GM18519 (cell line): ENCODE measurements around the gene SYNM.

Experiments
- ATAC-seq: cut with Tn5 transposase; IDR thresholded peaks from one replicate; pipeline ENCODE4 v1.9.1; 2021; ENCODE audit warnings: mild to moderate bottlenecking, moderate library complexity; ENCODE audit not compliant: unreplicated experiment, low FRiP score

The SYNM gene

DNA sequence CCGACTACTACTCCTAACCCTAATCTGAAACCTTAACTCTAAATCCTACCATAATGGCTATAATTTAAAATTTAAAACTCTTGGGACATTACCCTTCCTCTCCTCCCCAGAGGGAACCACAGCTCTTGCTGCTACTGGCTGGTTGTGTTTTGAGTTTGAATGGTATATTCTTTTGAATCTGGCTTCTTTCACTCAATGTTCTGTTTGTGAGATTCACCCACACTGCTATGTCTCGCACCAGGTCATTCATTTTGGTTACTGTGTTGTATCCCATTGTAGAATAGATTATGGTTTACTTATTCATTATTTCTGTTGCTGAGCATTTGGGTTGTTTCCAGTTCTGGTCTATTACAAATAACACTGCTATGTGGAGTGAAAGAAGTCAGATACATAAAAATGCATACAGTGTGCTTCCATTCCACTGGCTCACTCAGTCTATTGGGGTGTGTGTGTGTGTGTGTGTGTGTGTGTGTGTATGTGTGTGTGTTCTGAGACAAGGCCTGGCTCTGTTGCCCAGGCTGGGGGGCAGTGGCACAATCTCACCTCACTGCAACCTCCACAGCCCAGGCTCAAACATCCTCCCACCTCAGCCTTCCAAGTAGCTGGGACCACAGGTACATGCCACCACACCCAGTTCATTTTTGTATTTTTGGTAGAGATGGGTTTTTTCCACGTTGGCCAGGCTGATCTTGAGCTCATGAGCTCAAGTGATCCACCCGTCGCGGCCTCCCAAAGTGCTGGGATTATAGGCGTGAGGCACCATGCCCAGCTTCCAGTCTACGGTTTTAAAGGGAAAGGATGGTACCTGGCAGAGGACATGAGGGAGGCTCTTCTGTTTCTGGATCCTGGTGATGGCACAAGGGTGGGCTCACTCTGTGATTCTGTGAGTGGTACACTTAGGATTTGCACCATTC, 19.2 kb upstream of the SYNM start:
- ATAC-seq, result no peak

DNA sequence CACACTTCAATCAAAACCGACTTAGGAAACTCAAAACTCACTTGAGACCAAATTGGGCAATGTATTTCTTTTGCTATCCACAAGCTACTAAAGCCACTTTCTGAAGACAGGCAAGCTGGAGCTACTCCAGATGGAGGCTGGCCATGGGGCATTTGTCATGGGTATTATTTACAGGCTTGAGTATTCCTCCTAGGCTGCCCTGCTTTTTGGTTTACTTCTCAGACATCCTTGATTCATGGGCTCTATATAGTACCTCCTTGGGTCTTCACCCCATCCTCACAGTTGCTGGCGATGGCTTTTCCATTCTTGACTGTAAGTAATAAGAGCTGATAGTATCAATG, 18.6 kb upstream of the SYNM start:
- no peak for ATAC-seq

DNA sequence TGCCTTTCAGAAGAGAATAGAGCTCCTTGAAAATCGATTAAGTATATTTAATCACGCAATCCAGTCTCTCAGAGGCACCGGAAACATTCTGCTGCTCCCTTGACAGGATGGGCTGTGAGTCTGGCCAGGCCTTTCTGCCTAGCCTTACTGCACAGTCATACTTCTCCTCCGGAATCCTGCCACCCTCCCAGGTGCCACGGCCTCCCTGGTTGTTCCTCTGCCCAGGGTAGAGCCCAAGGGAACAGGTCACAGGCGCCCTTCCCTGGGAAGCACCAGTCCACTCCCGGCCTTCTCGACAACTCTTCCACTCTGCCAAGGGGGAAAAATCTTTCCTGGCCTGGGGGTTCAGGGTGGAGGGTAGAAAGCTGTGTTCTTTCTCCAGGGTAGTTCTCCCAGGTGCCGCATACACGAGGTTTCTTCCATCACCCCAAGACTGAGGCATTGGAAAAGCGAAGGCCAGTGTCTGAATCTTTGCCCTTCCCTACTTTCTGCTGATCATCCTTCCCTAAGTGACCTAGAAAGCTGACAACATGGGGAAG, 17.4 kb upstream of the SYNM start:
- no peak for ATAC-seq

DNA sequence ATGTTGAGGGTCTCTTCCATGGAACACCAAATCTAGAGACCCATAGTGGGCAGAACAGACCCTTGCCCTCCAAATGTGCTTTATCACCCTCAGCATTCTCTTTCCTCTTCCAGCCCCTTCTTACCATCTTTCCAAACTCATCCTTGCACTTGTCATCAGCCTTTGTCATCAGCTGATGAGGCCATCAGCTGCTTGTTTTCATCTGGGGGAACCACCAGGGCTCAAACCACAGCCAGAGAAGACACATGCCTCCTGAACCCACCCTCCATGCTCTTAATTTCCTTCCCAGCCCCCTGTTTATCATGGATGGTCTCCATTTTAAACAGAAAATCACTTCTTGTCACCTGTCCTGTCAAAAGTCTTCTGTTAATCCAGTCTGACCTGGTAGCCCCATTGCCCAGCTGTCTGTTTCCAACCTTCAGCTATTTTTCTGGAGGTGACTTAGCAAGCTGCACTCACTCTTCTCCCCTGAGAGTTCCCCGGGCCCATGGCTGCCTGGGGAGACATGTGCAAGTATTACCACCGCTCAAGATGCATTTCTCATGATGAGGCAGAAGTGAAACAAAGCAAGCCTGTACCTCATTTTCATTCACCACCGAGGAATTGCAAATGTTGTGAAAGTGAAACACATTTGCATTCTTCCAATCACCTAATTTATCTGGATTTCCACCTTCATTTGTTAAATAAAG, 14.7 kb upstream of the SYNM start:
- ATAC-seq, result peak; percentile 98

DNA sequence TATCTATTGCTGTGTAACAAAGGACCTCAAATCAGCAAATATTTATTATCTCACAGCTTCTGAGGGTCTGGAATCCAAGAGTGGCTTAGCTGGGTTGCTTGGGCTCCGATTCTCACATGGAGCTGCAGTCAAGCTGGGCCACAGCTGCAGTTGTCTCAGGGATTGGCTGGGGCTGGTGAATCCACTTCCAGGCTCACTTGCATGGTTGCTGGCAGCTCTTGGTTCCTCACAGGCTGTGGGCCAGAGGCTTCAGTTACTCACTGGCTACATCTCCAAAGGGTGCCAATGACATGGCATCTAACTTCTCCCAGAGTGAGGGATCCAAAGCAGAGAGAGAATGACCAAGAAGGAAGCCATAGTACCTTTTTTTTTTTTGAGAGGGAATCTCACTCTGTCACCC, 13.9 kb upstream of the SYNM start:
- no peak for ATAC-seq

DNA sequence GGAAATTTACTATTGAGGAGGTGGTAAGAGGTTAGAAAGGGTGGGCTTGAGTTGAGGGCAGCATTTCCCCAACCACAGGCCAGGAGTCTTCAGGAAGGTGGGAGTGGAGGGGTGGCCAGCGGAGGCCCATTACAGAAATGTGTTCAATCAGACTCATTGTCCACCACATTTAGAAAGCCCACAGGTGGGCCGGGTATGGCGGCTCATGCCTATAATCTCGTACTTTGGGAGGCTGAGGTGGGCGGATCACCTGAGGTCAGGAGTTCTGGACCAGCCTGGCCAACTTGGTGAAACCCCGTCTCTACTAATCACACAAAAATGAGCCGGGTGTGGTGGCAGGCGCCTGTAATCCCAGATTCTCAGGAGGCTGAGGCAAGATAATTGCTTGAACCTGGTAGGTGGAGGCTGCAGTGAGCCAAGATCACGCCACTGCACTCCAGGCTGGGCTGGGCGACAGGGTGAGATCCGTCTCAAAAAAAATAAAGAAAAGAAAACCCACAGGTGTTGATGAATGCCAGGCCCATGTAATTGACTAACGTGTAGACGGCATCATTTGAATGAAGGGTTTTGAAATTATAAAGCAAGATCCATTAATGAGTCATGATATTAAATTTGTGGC, 12.2 kb upstream of the SYNM start:
- no peak for ATAC-seq

DNA sequence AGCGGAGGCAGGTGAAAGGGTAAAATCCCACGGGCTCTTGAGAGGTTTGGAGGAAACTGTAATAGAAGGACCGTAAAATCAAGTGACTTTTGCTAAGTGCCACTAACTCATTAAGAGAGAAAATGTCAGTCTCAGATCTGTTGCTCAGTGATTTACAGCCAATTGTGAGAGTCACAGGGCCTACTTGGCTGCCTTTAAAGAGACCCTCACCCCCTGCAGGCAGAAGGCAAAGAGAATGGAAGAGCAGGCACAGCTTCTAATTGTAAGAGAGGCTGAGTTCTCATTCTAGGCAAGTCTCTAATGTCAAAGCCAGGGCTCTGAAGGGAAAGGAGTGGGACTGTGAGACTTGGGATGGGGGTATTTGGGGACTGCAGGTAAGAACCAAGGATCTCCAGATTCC, 9.3 kb upstream of the SYNM start:
- ATAC-seq, result no peak

DNA sequence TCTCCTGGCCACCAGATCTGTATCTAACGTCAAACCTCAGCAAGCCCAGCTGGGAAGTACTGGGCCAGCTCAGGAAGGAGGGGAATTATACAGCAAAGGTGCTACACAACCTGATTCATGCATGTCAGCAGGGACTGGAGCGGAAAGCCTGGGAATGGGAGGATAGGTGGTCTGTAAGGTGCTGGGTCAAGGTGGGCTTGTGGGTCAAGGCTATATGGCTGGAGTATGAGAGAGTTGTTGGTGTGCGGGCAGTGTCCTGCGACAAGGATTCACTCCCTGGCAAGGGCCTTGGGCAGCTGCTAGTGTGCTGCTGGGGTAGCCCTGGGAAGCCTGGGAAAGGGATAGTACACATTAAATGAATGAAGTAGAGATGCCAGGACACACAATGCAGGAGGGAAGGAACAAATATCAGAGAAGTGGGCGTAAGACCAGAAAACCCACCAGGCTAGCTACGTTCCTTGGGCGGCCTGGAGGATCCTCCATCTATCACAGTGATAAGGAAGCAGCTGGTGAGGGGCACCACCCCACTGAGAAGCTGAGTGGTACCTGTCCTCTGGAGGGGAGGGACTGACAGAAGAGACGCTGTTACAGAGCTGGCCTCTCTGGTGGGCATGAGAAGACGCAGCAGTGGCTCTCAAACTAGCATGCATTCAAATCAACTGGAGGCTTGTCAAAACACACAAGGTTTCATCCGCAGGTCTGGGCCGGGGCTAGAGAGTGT, 8.5 kb upstream of the SYNM start:
- no peak for ATAC-seq

DNA sequence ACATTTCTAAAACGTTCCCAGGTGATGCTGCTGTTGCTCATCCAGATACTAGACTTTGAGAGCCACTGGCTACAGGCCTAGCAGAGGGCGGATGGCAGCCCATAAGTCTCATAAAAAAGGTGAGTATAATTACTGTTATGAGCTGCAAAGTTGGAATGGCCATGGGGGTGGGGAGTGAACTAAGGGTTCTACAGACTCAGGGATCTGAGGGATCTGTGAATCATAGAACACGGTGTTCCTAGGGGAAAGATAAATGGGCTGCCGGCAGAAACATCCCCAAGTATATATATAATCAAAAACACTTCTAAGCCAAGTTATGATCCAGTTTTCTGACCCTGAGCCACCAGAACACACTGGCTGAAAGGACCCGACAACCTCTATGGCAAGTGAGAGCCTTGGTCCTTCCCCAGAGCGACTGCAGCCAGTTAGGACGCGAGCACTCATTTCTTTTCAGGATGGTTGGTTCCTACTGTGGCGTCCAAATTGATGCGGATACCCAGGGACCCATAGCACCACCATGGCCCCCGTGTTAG, 7.9 kb upstream of the SYNM start:
- ATAC-seq, result no peak

DNA sequence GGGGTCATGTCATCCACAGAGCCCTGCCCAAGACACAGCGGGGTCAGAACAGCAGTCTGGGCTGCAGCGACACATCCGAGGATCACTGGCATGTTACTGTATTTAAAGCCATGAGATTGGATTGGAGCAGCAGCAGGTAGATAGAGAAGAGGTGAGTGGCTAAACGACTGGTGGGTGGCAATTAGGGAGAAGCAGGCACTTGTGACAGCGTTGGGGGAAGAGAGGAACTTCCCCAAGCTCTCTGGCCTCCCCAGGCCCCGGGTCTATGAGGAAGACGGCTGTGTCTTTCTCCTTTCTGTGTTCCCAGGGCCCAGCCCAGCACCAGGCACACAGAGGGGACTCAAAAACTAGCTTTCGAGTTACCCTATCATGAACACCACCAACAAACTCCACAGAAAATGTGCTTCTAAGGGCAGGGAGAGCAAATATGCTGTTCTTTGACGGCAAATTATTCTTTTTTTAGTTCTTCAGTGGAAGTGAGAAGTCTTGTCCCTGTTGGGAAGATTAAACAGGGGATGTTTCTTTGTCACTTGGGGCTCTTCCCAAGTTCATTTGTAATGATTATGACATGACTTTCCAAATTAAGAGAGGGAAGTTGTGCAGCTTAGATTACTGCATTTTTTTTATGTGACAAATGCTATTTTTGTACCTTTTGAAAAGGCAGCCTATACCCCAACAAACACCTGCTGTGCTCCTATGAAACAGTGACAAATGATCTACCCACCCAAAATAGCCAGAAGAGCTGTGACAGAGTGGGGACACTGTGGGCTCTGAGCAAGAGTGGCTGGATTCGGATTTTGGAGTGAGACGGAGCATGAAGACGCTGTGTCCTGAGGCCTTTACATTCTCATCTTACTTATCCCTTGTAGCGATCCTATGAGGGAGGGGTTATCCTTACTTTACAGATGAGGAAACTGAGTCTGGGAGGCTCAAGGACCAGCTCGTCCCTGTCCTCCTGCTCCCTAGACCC, 7.2 kb upstream of the SYNM start:
- no peak for ATAC-seq

DNA sequence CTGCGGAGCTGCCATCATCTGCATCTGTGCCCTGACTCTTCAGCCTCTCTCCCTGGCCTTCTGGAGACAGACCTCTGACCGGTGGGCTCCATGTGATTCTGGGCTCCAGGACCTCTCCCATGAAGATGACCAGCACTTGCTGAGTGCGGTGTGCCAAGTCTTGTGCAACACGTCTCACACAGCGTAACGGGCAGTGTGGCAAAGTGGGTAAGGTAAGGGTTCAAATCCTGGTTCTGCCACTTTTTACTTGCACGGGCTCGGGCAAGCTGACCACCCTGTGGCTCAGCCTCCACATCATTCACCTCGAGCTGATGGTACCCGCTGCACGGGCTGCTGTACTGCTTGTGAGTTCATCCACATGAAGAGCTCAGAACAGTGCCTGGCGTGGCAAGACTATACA, 6.5 kb upstream of the SYNM start:
- no peak for ATAC-seq

DNA sequence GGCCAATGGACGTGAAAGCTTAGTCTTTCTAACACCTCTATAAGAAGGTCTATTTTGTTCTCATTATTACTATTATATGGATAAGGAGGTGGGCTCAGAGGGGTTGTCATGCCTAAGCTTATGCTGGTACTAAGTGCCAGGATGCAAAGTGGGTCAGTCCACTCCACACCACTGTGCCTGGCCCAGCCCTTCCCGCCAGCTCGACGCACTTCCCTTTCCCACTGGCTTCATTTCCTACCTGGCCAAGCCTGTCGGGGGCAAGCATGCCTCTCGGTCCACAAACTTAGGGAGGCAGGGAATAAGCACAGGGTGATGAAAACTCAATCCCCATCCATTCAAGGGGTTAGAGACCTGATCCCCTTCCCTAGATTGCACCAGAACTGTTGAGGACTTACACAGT, 5.9 kb upstream of the SYNM start:
- ATAC-seq, result no peak

DNA sequence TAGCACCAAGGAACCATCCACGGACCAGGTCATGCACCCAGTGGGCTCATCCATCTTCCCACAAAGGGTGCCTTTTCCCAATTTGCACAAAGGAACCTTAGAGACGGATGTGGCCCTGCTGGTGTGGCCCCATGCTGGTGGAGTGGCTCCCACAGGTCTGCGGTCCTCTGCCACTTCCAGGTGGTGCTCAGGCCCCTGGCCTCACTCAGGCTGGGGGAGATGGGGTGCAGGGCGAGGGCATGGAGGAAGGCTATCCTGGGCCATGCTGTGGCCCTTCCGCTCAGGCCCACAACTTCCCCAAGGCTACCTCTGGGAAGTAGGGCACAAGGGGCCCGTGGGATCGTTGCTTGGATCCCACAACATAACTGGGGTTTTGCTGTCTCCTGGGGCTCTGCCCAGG, 5.2 kb upstream of the SYNM start:
- no peak for ATAC-seq

DNA sequence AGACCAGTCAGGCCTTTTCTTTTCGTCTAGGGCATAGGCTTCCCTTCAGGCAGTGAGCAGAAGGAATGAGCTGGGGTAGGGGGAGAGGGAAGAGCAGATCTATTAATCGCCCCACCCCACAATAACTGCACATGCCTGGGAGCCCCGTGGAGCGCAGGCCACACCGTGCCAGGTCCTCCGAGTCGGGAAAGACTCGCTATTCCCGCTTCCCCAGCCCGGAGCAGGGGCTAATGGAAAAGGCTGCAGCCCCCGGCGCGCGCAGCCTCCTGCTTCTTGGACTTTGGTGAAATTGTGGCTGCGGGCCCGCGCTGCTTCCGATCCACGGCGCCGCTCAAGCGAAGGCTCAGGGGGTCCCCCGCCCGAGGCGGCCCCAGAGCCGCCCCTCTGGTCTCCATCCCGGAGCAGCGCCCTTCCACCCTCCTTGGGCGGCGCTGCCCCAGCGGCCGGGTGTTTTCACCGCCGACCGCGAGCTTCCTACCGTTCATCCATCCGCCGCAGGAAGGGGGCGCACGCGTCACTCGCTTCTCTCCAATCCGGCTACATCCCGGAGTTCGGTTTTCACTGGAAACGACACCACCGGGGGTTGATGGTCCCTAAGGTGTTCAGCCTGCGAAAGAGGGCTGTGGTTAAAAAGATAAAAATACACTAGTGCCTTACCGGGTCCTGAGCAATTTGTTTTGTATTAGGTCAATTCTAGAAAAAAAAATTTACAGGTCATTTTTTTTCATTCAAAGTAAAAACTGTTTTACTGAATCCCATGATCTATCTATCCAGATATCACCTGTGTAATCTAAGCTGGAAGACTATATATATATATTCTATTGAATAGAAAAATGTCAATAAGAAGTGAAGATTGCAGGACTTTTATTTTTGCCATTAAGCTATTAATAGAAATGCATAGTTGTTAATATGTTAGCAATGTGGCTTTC, 4.4 kb upstream of the SYNM start:
- no peak for ATAC-seq

DNA sequence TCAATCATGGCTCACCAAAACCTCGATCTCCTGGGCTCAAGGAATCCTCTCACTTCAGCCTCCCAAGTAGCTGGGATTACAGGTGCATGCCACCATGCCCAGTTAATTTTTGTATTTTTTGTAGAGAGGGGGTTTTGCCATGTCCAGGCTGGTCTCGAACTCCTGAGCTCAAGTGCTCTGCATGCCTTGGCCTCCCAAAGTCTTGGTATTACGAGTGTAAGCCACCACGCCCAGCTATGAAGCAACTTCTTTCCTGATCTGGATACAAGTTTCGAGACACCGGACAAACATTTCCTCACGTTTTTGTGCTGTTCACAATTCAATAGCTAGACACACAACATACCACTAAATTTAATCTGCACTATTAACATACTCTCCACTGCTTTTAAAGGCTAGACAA, 3.4 kb upstream of the SYNM start:
- ATAC-seq, result no peak

DNA sequence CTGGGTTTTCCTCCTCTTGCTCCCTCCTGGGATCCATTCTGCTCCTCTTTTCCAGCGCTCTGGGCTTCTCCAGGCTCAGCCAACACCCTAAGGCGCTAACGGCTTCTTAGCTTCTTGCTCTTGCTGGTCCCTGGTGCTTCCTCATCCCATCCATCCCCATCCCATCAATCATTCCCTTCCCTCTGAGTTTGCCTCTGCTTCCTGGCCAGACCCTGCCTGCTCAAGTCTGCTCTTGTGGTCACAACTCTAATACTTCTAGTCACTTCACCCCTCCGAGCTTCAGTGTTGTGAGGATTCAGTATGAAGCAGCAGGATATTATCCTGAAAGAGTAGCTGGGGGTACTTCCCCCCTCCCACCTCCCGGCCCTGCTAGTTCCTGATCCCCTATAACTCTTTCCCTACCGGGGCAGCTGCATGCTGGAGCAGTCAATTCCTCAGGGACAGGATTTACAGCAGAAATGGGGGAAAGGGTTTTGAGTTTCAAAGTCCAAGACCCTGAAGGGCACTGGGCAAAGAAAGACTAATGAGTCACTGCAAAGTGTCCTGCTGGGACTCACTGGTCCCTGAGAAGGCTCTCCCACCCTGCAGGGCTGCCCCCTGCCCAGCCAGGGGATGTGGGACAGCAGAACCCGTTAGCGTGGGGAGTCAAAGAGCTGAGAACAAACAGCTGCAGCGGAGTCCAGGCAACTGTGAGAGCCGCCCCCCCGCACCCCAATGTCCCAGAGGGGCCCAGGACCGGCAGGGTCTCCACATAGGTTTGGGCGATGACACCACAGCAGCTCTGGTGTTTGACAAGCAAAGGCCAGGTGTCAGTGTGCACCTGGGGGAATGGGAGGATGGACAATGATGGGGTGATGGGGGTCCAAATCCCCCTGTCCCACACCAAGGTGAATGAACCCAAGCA, 2.3 kb upstream of the SYNM start:
- no peak for ATAC-seq

DNA sequence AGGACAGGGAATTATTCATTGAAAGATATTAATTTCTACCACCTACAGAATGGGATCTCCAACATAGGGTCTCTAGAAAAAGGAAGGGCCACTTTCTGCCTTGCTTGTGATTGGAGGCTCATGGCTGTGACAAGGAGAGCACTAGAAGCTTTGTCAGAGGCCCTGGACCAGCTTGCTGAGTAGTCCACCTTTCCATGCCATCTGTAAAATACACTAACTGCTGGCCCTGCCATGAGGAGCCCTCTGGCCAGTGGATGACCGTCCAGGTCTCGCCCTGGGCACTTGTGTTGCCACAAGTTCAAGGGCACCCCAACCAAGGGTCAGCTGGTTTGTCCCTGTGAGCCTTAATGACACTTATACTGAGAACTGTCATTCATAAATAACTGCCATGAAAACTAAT, 1.6 kb upstream of the SYNM start:
- ATAC-seq, result no peak
